ENCODE results near the gene PTPN4. TPM values are rescaled to one million over a fixed set of nuclear protein-coding genes. Genes with fewer than 3 reads are reported as not detected.

Gene PTPN4
- 12.9 and 13.3 TPM in 2 replicates for total RNA-seq (2014; rRNA removed; shearing (Covaris generic))
- 5.3 and 6.3 TPM in 2 replicates for polyA plus RNA-seq (2015; cell fraction: cytosol; rRNA removed)
- 7.6 and 14.5 TPM in 2 replicates for polyA plus RNA-seq (2015; cell fraction: nucleus; rRNA removed)

GRCh38 chr2:119759451-119760236, at the start of gene PTPN4:
Gene PTPN4, plus strand, starts transcription at chr2:119759922. Its CDS starts 49,932 bp downstream, at chr2:119809854.
- DNase-seq (ENCODE audit: low read depth), result peak; percentile 99

- no peak for DNase-seq (ENCODE audit: low read depth)
Measured at GRCh38 chr2:119710281-119710680, 49.4 kb upstream of the PTPN4 start.

GRCh38 chr2:119711352-119711751, 48.4 kb upstream of the PTPN4 start:
- DNase-seq (ENCODE audit: low read depth), result no peak

- DNase-seq (ENCODE audit: low read depth), result no peak
Measured at GRCh38 chr2:119712571-119712970, 47.2 kb upstream of the PTPN4 start.

GRCh38 chr2:119713819-119714490, 45.8 kb upstream of the PTPN4 start:
- no peak for DNase-seq (ENCODE audit: low read depth)

GRCh38 chr2:119715409-119716283, 44.1 kb upstream of the PTPN4 start:
- DNase-seq (ENCODE audit: low read depth), result no peak

- DNase-seq (ENCODE audit: low read depth), result no peak
Measured at GRCh38 chr2:119716284-119716672, 43.4 kb upstream of the PTPN4 start.

- no peak for DNase-seq (ENCODE audit: low read depth)
Measured at GRCh38 chr2:119718501-119719260, 41.0 kb upstream of the PTPN4 start.

- no peak for DNase-seq (ENCODE audit: low read depth)
Measured at GRCh38 chr2:119719261-119719627, 40.5 kb upstream of the PTPN4 start.

GRCh38 chr2:119721043-119721442, 38.7 kb upstream of the PTPN4 start:
- DNase-seq (ENCODE audit: low read depth), result peak; percentile 10

GRCh38 chr2:119721462-119721861, 38.3 kb upstream of the PTPN4 start:
- DNase-seq (ENCODE audit: low read depth), result no peak

GRCh38 chr2:119721904-119722303, 37.8 kb upstream of the PTPN4 start:
- DNase-seq (ENCODE audit: low read depth), result no peak

- DNase-seq (ENCODE audit: low read depth), result no peak
Measured at GRCh38 chr2:119723186-119723585, 36.5 kb upstream of the PTPN4 start.

GRCh38 chr2:119723784-119724467, 35.8 kb upstream of the PTPN4 start:
- peak; percentile 27 for DNase-seq (ENCODE audit: low read depth)

- no peak for DNase-seq (ENCODE audit: low read depth)
Measured at GRCh38 chr2:119724656-119725485, 34.9 kb upstream of the PTPN4 start.

- DNase-seq (ENCODE audit: low read depth), result no peak
Measured at GRCh38 chr2:119727493-119727892, 32.2 kb upstream of the PTPN4 start.

GRCh38 chr2:119728421-119728820, 31.3 kb upstream of the PTPN4 start:
- DNase-seq (ENCODE audit: low read depth), result no peak

GRCh38 chr2:119730671-119731177, 29.0 kb upstream of the PTPN4 start:
- DNase-seq (ENCODE audit: low read depth), result no peak

GRCh38 chr2:119731983-119732382, 27.7 kb upstream of the PTPN4 start:
- DNase-seq (ENCODE audit: low read depth), result no peak
